K562 (cell line): Measurements from ENCODE around the gene PLA2R1. TPM values are rescaled to one million over a fixed set of nuclear protein-coding genes. Genes with fewer than 3 reads are reported as not detected.
A peak's percentile ranks its signal among the peaks of the same experiment; 100 is the strongest.

Experiments
- ATAC-seq: fragments of 200-7000 bp; cut with Tn5 transposase; 3 replicates; pipeline ENCODE4 v1.9.1; 2020; ENCODE audit warnings: moderate library complexity
- BruUV-seq: library from RNA; stranded (reverse); fragments of 400-500 nt; replicated peaks from 2 replicates; lab custom pipeline; 2021; lab: Mats Ljungman, UMichigan
- CTCF ChIA-PET: fragments of 300-600 bp; formaldehyde crosslinking; extraction: SDS; loops from one replicate; lab custom pipeline; 2021; ENCODE audit warnings: low intra/inter-chr PET ratio; lab: Yijun Ruan, JAX
- POLR2A ChIA-PET: fragments of 300-600, 350-650 bp; sonication (Branson Sonifier 250); formaldehyde crosslinking; extraction: SDS; loops from one replicate; lab custom pipeline; 2021; ENCODE audit warnings: antibody characterized with exemption, inconsistent platforms; lab: Yijun Ruan, JAX
- DNase-seq, 4 experiments: peaks; one replicate each; pipeline versions ENCODE4 v3.0.0 to v3.0.0-alpha.2; 2011 to 2018; ENCODE audit warnings: low spot score in 3 of 4, mixed read lengths in 3 of 4; ENCODE audit errors: extremely low read depth in 1 of 4
- FAIRE-seq: peaks from 2 replicates; lab custom pipeline; 2011; peaks lifted over from hg19 to GRCh38; lab: Jason Lieb, UNC
- H2AFZ ChIP-seq: 2 replicates; pipeline ENCODE4 v1.6.0; 2011; ENCODE audit warnings: low read depth, low read length, control low read depth, inconsistent platforms
- H3K27ac ChIP-seq: fragments of 200-600 bp; 3 replicates; pipeline ENCODE4 v1.8.0; 2011; ENCODE audit warnings: low read depth, mild to moderate bottlenecking, control low read depth, inconsistent platforms, low read length, moderate library complexity, mixed read lengths; ENCODE audit errors: extremely low read depth
- H3K27me3 ChIP-seq, 2 experiments: fragments of 300-600 bp in 1 of 2; 2 replicates in 1 of 2; 3 replicates in 1 of 2; pipeline versions ENCODE4 v1.6.0 to v1.8.0; 2011; ENCODE audit warnings: inconsistent platforms in 2 of 2, low read length in 2 of 2, mild to moderate bottlenecking in 1 of 2, mixed read lengths in 1 of 2, moderate library complexity in 1 of 2; ENCODE audit not compliant: control insufficient read depth in 2 of 2, insufficient read depth in 2 of 2
- H3K36me3 ChIP-seq: fragments of 300-600 bp; 3 replicates; pipeline ENCODE4 v1.8.0; 2011; ENCODE audit warnings: mild to moderate bottlenecking, low read length, inconsistent platforms; ENCODE audit not compliant: control insufficient read depth, insufficient read depth
- H3K4me1 ChIP-seq, 2 experiments: fragments of 200-600 bp in 1 of 2; replicated peaks in 1 of 2; 2 replicates in 1 of 2; 3 replicates in 1 of 2; pipeline versions ENCODE4 v1.5.1 to v1.8.0; 2011; ENCODE audit warnings: inconsistent platforms in 2 of 2, low read length in 2 of 2, mild to moderate bottlenecking in 1 of 2, mixed read lengths in 1 of 2, moderate library complexity in 1 of 2; ENCODE audit not compliant: control insufficient read depth in 2 of 2, insufficient read depth in 2 of 2
- H3K4me2 ChIP-seq: 2 replicates; pipeline ENCODE4 v1.6.1; 2011; ENCODE audit warnings: low read length, control low read depth, inconsistent platforms, mixed read lengths; ENCODE audit not compliant: insufficient read depth
- H3K4me3 ChIP-seq: fragments of 200-600 bp; sonication (generic), shearing (Covaris generic); 2 replicates; pipeline ENCODE4 v1.5.1; 2016; ENCODE audit warnings: control low read depth, inconsistent platforms
- H3K79me2 ChIP-seq: fragments of 200-600 bp; 3 replicates; pipeline ENCODE4 v1.8.0; 2011; ENCODE audit warnings: low read length, inconsistent platforms; ENCODE audit not compliant: control insufficient read depth, insufficient read depth
- H3K9ac ChIP-seq, 2 experiments: 2 replicates each; pipeline versions ENCODE4 v1.6.0 to v1.6.1; 2011; ENCODE audit warnings: low read depth in 2 of 2, low read length in 2 of 2, control low read depth in 1 of 2, inconsistent platforms in 1 of 2, mild to moderate bottlenecking in 1 of 2, mixed read lengths in 1 of 2; ENCODE audit not compliant: insufficient read depth in 1 of 2
- H3K9me1 ChIP-seq: one replicate; pipeline ENCODE4 v1.6.0; 2011; ENCODE audit warnings: inconsistent platforms, mild to moderate bottlenecking, low read length, moderate library complexity; ENCODE audit not compliant: control insufficient read depth, insufficient read depth
- H3K9me3 ChIP-seq: replicated peaks from 2 replicates; pipeline ENCODE4 v1.5.1; 2011; ENCODE audit warnings: low read depth, low read length, inconsistent platforms; ENCODE audit not compliant: control insufficient read depth, insufficient read depth
- H4K20me1 ChIP-seq: replicated peaks from 2 replicates; pipeline ENCODE4 v1.6.1; 2011; ENCODE audit warnings: low read length, inconsistent platforms, mixed read lengths; ENCODE audit not compliant: control insufficient read depth, insufficient read depth
- BRD4 ChIP-seq: fragments of 200-600 bp; sonication (generic); IDR thresholded peaks from 2 replicates; pipeline ENCODE4 v1.6.1; 2017; ENCODE audit warnings: inconsistent platforms
- CBX5 ChIP-seq: IDR thresholded peaks from 2 replicates; pipeline ENCODE4 v1.6.1; 2014; ENCODE audit warnings: low read depth, borderline replicate concordance
- ILK ChIP-seq: fragments of 450-650 bp; IDR thresholded peaks from 2 replicates; pipeline ENCODE4 v1.6.1; 2016; ENCODE audit warnings: missing genetic modification characterization, low read depth, mild to moderate bottlenecking, missing compliant biosample characterization, moderate library complexity, borderline replicate concordance
- KAT2B ChIP-seq: IDR thresholded peaks from one replicate; pipeline ENCODE4 v1.6.1; 2012; ENCODE audit warnings: low read depth, mild to moderate bottlenecking, control low read depth, inconsistent platforms, low read length, moderate library complexity
- PKNOX1 ChIP-seq: fragments of 450-650 bp; IDR thresholded peaks from 2 replicates; pipeline ENCODE4 v1.6.1; 2016
- PPARD ChIP-seq: fragments of 250-450 bp; sonication (Bioruptor Pico); IDR thresholded peaks from 2 replicates; pipeline ENCODE4 v1.8.0; 2022; ENCODE audit warnings: inconsistent platforms, mild to moderate bottlenecking, moderate library complexity
- ZFPM2 ChIP-seq: fragments of 250-450 bp; sonication (Bioruptor Pico); IDR thresholded peaks from 2 replicates; pipeline ENCODE4 v1.5.1; 2022; ENCODE audit warnings: mild to moderate bottlenecking
- ZNF253 ChIP-seq: fragments of 250-450 bp; sonication (Bioruptor Pico); conservative IDR thresholded peaks from 2 replicates; pipeline ENCODE4 v1.6.1; 2021; ENCODE audit warnings: mild to moderate bottlenecking
- ZNF280B ChIP-seq: fragments of 250-450 bp; sonication (Bioruptor Pico); IDR thresholded peaks from 2 replicates; pipeline ENCODE4 v1.5.1; 2021; ENCODE audit warnings: mild to moderate bottlenecking
- ZZZ3 ChIP-seq: fragments of 450-650 bp; IDR thresholded peaks from 2 replicates; pipeline ENCODE4 v1.6.1; 2016; ENCODE audit warnings: antibody characterized with exemption, mild to moderate bottlenecking, moderate library complexity
- WGBS: fragments of 100-300 bp; shearing (Covaris generic); methylation state at CpG from one replicate; pipeline ENCODE4 v1.1.6; 2016; ENCODE audit warnings: low coverage, mixed read lengths; ENCODE audit not compliant: insufficient coverage; ENCODE audit errors: missing lambda C conversion rate; 5-methylcytosine and 5-hydroxymethylcytosine counted together
- in situ Hi-C: fragments of 300-500 bp; cut with MboI; formaldehyde crosslinking; loops from 4 replicates; pipeline ENCODE4 v1.15.0; 2018; ENCODE audit warnings: inconsistent platforms, mixed read lengths
- intact Hi-C: fragments of 100-400 bp; cut with micrococcal nuclease; formaldehyde crosslinking; loops from 2 replicates; pipeline ENCODE4 v1.14.2; 2022
- polyA plus RNA-seq, 8 experiments: library from polyadenylated mRNA; depleted of rRNA in 4 of 8; stranded (reverse) in 5 of 8; unstranded in 3 of 8; fragments of >200 nt; fragmentation: Nextera tagmentation in 2 of 8; fragmentation: Illumina TruSeq in 1 of 8; extraction: Ambion mirVana in 2 of 8; extraction: Trizol in 1 of 8; gene quantifications; 2 replicates each; pipeline versions ENCODE4 v1.2.1 to v1.2.3, GENCODE V29; 2011 to 2014; ENCODE audit warnings: inconsistent platforms in 1 of 8, missing spikeins in 1 of 8
- total RNA-seq, 7 experiments: library from RNA; depleted of rRNA in 6 of 7; stranded (reverse); fragments of >200 nt in 6 of 7; fragmentation: Illumina TruSeq in 2 of 7; extraction: Trizol in 2 of 7; gene quantifications; 2 replicates each; pipeline versions ENCODE4 v1.2.1 to v1.2.3, GENCODE V29; 2011 to 2021; ENCODE audit warnings: low replicate concordance in 1 of 7
- TF ChIP-seq, protein P1 (sequence below): fragments of 250-450 bp; sonication (Bioruptor Pico); IDR thresholded peaks from 2 replicates; pipeline ENCODE4 v1.5.0; 2021; ENCODE audit warnings: mild to moderate bottlenecking, borderline replicate concordance
- TF ChIP-seq, protein P2 (sequence below): sonication (generic); formaldehyde crosslinking; IDR thresholded peaks from 2 replicates; pipeline ENCODE4 v1.8.1; 2023; ENCODE audit warnings: mild to moderate bottlenecking, missing genetic modification reagents
- TF ChIP-seq, protein P3 (sequence below): fragments of 200-800 bp; sonication (Bioruptor generic); IDR thresholded peaks from 2 replicates; pipeline ENCODE4 v1.6.1; 2017; ENCODE audit warnings: missing genetic modification characterization, missing compliant biosample characterization

Gene PLA2R1
- total and polyA plus RNA-seq, 9 of the 15 experiments (the other 6 are each of a cell fraction or from before 2014, with no cell fraction given): not detected

DNA sequence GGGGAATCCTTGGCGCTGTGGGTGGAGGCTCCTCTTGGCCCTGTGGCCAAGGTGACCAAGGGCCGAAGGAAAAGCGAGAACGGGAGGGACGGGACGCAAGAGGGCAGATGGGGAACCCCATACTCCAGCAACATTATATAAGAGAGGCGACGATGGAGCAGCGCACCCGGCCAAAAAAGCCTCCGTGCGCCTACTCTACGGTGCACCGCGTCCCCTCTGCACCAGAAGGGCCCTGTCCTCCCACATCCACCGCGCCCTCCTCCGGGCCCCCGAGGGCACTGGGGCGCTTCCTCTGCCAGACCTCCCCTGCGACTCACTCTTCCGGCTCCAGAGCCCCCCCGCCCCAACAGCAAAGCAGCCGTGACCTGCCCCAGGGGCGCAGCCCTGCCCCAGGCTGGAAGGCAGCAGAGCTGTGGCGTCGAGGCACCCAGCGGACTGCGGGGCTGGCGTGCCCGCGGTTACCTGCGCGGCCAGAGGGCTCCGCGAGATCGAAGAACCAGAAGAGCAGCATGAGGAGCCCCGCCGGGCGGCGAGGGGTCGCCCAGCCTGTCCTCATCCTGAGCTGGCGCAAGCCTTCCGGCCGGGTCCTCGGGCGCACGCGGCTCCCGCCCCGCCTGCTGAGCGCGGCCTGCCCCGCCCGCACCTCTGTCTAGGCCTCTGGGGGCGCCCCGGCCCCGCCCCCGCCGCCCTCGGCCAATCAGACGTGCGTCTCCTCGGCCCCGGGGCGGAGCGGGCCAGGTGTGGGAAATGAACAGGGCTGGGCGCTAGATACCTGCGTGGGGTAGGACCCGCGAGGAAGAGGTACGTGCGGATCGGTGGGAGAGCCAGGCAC, 158.1 kb downstream of the PLA2R1 start, which contains the start of gene LY75:
Gene LY75 (minus strand): TSS at position 630 of the 832 bp plus-strand sequence.
- CTCF ChIA-PET: no interaction called here
- no peaks in the 10 kb centered on the region for H4K20me1 ChIP-seq
- peaks cover 0 to 11% of the 10 kb centered on the region in 2 experiments; a peak in 2 of 5 replicates for H3K4me1 ChIP-seq
- H3K79me2 ChIP-seq: no peaks in the 10 kb centered on the region
- POLR2A ChIA-PET: no interaction called here
- no peaks in the 10 kb centered on the region for H3K36me3 ChIP-seq
- ATAC-seq (peak; percentile 99), DNase-seq (peak; percentile 56 to 87 (median 83)), FAIRE-seq (no peak)
- peak within 1 kb of the TSS; percentile 71 for H2AFZ ChIP-seq
- intact Hi-C loops: no loop called here
- H3K27me3 ChIP-seq: peaks cover 8 to 31% of the 10 kb centered on the region in 2 experiments; a peak in 4 of 5 replicates
- no peaks in the 10 kb centered on the region for H3K9me3 ChIP-seq
- BruUV-seq: no TSS peak
- H3K4me3 ChIP-seq: peak within 1 kb of the TSS; percentile 15; the same call in 1 of the 2 replicates
- in situ Hi-C loops: no loop called here
- WGBS: 12% methylated on average over 61 of the region's 74 CpGs
- H3K27ac ChIP-seq: no peak within 1 kb of the TSS
- no peaks in the 10 kb centered on the region for H3K9me1 ChIP-seq
- H3K9ac ChIP-seq: 0 out of 4 replicates have a peak within 1 kb of the TSS, but pooled peaks of 1 of the 2 experiments have one; percentile 61
- H3K4me2 ChIP-seq: peak within 1 kb of the TSS; percentile 14
- TF ChIP-seq PPARD (CRISPR knock-in tag) (no peak), PKNOX1 (no peak), ILK (tag) (no peak), KAT2B (no peak), ZNF253 (no peak), CBX5 (no peak), BRD4 (no peak), ZFPM2 (CRISPR knock-in tag) (no peak), ZZZ3 (no peak), ZNF280B (CRISPR knock-in tag) (no peak)
- TF ChIP-seq, protein P1, sequence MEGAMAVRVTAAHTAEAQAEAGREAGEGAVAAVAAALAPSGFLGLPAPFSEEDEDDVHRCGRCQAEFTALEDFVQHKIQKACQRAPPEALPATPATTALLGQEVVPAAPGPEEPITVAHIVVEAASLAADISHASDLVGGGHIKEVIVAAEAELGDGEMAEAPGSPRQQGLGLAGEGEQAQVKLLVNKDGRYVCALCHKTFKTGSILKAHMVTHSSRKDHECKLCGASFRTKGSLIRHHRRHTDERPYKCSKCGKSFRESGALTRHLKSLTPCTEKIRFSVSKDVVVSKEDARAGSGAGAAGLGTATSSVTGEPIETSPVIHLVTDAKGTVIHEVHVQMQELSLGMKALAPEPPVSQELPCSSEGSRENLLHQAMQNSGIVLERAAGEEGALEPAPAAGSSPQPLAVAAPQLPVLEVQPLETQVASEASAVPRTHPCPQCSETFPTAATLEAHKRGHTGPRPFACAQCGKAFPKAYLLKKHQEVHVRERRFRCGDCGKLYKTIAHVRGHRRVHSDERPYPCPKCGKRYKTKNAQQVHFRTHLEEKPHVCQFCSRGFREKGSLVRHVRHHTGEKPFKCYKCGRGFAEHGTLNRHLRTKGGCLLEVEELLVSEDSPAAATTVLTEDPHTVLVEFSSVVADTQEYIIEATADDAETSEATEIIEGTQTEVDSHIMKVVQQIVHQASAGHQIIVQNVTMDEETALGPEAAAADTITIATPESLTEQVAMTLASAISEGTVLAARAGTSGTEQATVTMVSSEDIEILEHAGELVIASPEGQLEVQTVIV: no peak
- TF ChIP-seq, protein P2, sequence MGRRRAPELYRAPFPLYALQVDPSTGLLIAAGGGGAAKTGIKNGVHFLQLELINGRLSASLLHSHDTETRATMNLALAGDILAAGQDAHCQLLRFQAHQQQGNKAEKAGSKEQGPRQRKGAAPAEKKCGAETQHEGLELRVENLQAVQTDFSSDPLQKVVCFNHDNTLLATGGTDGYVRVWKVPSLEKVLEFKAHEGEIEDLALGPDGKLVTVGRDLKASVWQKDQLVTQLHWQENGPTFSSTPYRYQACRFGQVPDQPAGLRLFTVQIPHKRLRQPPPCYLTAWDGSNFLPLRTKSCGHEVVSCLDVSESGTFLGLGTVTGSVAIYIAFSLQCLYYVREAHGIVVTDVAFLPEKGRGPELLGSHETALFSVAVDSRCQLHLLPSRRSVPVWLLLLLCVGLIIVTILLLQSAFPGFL (CRISPR knock-in tag): no peak
- TF ChIP-seq, protein P3, sequence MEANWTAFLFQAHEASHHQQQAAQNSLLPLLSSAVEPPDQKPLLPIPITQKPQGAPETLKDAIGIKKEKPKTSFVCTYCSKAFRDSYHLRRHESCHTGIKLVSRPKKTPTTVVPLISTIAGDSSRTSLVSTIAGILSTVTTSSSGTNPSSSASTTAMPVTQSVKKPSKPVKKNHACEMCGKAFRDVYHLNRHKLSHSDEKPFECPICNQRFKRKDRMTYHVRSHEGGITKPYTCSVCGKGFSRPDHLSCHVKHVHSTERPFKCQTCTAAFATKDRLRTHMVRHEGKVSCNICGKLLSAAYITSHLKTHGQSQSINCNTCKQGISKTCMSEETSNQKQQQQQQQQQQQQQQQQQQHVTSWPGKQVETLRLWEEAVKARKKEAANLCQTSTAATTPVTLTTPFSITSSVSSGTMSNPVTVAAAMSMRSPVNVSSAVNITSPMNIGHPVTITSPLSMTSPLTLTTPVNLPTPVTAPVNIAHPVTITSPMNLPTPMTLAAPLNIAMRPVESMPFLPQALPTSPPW (CRISPR knock-in tag): 0 out of 2 replicates have a peak, but pooled peaks have one; percentile 21
